22Rv1 (cell line): ENCODE measurements around the gene CACNA2D2.

Experiments used
- CTCF ChIP-seq: fragments of 450-650 bp; IDR thresholded peaks from 2 replicates; pipeline ENCODE4 v1.5.1; 2017; ENCODE audit warnings: mild to moderate bottlenecking
- ZFX ChIP-seq: fragments of 450-650 bp; IDR thresholded peaks from 2 replicates; pipeline ENCODE4 v1.6.1; 2017; ENCODE audit warnings: antibody characterized with exemption, borderline replicate concordance

- no peak for TF ChIP-seq CTCF
- no peak for TF ChIP-seq ZFX
Observed at GRCh38 chr3:50487181-50487580, 16.3 kb downstream of the CACNA2D2 start.
